ENCODE results near the gene CMTM8.
"Not testable (repeated sequence)": the region's sequence is repeated elsewhere in the genome, so short reads cannot be mapped to it uniquely, and the experiment has no call there.

The CMTM8 gene

DNA sequence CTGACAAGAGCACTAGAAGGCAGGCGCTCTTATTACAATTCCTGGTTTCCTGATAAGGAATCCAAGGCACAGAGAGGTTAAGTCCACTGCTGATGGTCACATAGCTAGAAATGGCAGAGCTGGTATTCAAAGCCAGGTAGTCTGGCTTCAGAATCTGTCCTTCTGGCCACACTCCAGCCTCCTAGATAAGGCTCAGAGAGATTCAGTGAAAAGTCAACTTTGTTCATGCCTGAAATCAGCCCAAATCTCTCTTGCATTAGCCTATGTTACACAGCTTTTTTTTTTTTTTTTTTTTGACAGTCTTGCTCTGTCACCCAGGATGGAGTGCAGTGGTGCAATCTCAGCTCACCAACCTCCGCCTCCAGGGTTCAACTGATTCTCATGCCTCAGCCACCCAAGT is 21.1 kb upstream of the CMTM8 start:
- no peak for ATAC-seq
- no peaks in the 10 kb centered on the region for H3K36me3 Mint-ChIP-seq
- H3K27me3 Mint-ChIP-seq: peaks cover 38% of the 10 kb centered on the region
- H3K4me1 Mint-ChIP-seq: no peaks in the 10 kb centered on the region
- no peak overlapping the region for H3K4me3 Mint-ChIP-seq
- H3K27ac Mint-ChIP-seq: no peak overlapping the region
- H3K9me3 Mint-ChIP-seq: no peaks in the 10 kb centered on the region

DNA sequence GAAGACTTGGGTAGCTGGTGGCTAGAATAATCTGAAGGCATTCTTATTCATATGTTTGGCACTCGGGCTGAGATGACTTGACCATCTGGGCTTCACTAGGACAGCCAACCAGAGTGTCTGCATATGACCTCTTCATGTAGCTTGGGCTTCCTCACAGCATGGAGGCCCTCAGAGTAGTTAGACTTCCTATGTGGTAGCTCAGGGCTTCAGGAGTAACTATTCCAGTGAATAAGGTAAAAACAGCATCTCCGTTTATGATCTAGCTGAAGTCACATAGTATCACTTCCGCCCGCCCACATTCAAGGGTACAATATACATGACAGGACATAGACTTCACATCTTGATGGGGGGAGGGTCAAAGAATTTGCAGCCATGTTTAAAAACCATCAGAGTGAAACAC is 18.9 kb upstream of the CMTM8 start:
- Mint-ChIP-seq H3K4me3 (no peak overlapping the region), H3K27me3 (peaks cover 50% of the 10 kb centered on the region), H3K27ac (no peak overlapping the region), H3K4me1 (no peaks in the 10 kb centered on the region), H3K36me3 (no peaks in the 10 kb centered on the region), H3K9me3 (no peaks in the 10 kb centered on the region)
- ATAC-seq: no peak

DNA sequence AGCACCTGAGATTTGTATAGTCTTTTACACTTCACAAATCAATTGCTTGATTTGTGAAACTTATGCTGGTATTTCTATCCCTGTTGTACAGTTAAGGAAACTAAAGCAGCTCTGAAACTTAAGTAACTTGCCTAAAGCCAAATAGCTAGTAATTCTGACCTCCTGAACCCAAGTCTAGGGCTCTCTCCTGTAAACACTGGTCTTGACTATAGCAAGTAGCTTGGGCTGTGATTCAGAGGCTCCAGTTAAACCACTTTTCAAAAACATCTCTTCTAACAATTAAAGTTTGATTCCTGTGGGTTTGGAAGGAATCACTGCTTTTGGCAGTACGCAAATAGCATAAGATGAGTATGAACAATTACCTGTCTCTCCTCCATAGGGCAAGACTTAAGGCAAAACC is 18.5 kb upstream of the CMTM8 start:
- H3K27ac Mint-ChIP-seq: no peak overlapping the region
- no peaks in the 10 kb centered on the region for H3K4me1 Mint-ChIP-seq
- no peak overlapping the region for H3K4me3 Mint-ChIP-seq
- no peak for ATAC-seq
- H3K36me3 Mint-ChIP-seq: no peaks in the 10 kb centered on the region
- H3K27me3 Mint-ChIP-seq: peaks cover 50% of the 10 kb centered on the region
- no peaks in the 10 kb centered on the region for H3K9me3 Mint-ChIP-seq

DNA sequence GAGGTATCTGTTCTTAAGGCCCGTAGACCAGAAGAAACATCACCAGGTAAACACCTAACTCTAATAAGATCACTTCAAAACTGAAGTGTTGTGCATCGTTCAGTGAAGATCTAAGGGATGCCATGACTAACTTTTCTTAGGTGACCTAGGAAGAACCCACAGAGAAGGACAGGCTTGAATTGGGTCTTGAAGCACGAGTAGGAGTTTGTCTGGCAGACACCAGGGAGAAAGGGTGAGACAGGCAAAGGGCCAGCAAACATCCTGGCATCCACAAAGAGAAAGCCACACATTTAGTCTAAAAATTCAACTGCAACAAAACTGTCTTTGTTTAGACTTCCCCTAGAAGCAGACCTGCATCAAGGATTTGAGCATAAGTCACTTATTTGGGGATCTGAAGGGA is 15.5 kb upstream of the CMTM8 start:
- ATAC-seq: no peak
- no peak overlapping the region for H3K27ac Mint-ChIP-seq
- no peaks in the 10 kb centered on the region for H3K4me1 Mint-ChIP-seq
- H3K27me3 Mint-ChIP-seq: peaks cover 49% of the 10 kb centered on the region
- H3K36me3 Mint-ChIP-seq: no peaks in the 10 kb centered on the region
- H3K9me3 Mint-ChIP-seq: no peaks in the 10 kb centered on the region
- no peak overlapping the region for H3K4me3 Mint-ChIP-seq

DNA sequence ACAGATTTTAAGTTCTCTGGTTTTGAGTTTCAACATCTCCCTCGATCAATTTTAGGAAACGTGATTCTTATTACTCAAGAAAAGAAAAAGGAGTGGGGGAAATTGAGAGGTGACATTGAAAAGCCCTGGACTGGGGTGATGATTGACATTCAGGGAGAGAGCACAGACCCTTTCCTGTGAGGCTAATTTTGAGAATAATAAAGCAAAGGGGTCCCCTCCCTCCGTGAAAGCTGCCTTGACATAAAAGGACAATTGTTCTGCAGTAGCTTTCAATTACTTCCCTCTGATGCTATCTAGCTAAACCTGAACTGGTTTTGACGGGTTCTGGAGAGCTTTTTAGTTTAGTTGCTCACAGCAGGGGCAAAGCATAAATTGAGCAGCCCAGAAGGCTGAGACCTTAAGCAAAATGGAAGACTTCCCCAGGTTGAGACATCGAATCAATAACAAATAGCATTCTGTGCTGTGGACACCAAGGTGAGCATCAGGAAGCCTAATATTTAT is 14.4 kb upstream of the CMTM8 start:
- no peaks in the 10 kb centered on the region for H3K9me3 Mint-ChIP-seq
- peaks cover 38% of the 10 kb centered on the region for H3K27me3 Mint-ChIP-seq
- no peaks in the 10 kb centered on the region for H3K4me1 Mint-ChIP-seq
- no peak for ATAC-seq
- no peaks in the 10 kb centered on the region for H3K36me3 Mint-ChIP-seq
- H3K4me3 Mint-ChIP-seq: no peak overlapping the region
- H3K27ac Mint-ChIP-seq: no peak overlapping the region

DNA sequence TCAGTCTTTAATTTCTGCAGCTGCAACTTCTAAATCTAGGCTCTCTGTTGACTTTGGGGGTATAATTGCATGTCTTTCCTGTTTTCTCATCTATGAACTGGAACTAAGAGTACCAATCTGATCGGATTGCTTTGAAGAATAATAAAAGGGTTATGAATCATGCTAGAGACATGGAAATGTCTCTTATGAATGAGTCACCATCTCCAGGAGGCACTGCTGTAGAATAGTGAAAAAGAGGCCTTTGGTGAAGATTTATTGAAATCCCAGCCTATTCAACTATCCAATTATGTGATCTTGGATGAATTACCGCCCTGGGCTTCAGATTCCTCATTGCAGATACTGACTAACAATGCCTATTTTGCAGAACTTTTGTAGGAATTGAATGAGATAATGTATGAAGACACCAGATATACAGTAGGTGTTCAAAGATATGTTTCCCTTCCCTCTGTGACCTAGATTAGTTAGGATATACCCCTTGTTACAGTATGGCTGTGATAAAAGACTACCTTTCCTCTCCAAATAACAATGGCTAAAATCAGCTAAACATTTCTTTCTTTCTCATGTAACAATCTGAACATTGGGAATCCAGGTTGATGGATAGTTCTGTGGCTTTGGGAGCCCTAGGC is 11.5 kb upstream of the CMTM8 start:
- H3K27ac Mint-ChIP-seq: no peak overlapping the region
- no peaks in the 10 kb centered on the region for H3K4me1 Mint-ChIP-seq
- H3K4me3 Mint-ChIP-seq: no peak overlapping the region

DNA sequence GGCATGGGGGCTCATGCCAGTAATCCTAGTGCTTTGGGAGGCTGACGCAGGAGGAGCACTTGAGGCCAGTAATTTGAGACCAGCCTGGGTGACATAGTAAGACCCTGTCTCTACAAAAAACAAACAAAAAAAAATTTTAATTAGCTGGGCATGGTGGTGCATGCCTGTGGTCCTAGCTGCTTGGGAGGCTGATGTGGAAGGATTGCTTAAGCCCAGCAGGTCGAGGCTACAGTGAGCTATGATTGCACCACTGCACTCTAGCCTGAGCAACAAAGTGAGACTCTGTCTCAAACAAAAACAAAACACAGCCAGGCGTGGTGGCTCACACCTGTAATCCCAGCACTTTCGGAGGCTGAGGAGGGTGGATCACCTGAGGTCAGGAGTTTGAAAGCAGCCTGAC is 9.7 kb upstream of the CMTM8 start:
- not testable (repeated sequence) for ATAC-seq, H3K36me3 Mint-ChIP-seq, H3K4me1 Mint-ChIP-seq, H3K27ac Mint-ChIP-seq, H3K27me3 Mint-ChIP-seq, H3K4me3 Mint-ChIP-seq, H3K9me3 Mint-ChIP-seq

More for the DNA sequence above, 11.5 kb upstream of the CMTM8 start:
- H3K27me3 Mint-ChIP-seq: peaks cover 15% of the 10 kb centered on the region
- ATAC-seq: no peak
- H3K36me3 Mint-ChIP-seq: no peaks in the 10 kb centered on the region
- no peaks in the 10 kb centered on the region for H3K9me3 Mint-ChIP-seq

DNA sequence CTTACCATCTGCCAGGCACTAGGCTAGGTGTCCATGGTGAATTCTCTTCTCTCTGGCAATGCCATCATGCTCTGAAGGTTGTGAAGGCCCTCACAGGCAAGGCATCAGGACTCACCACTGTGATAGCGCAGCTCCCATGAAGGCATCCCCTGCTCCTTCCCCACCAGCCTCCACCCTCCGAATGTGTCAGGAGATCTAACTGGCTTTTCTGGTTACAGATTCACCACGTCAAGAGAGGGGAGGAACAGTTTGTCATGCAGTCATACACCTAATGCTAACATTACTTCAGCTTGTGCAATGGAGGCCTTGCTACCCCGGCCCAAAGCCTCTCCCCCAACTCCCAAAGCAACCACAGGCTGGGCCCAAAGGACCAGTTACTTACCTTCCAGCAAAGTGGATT is 8.9 kb upstream of the CMTM8 start:
- no peak overlapping the region for H3K27ac Mint-ChIP-seq
- no peak for ATAC-seq
- H3K4me1 Mint-ChIP-seq: no peaks in the 10 kb centered on the region
- H3K27me3 Mint-ChIP-seq: no peaks in the 10 kb centered on the region
- H3K4me3 Mint-ChIP-seq: no peak overlapping the region
- H3K36me3 Mint-ChIP-seq: no peaks in the 10 kb centered on the region
- no peaks in the 10 kb centered on the region for H3K9me3 Mint-ChIP-seq

DNA sequence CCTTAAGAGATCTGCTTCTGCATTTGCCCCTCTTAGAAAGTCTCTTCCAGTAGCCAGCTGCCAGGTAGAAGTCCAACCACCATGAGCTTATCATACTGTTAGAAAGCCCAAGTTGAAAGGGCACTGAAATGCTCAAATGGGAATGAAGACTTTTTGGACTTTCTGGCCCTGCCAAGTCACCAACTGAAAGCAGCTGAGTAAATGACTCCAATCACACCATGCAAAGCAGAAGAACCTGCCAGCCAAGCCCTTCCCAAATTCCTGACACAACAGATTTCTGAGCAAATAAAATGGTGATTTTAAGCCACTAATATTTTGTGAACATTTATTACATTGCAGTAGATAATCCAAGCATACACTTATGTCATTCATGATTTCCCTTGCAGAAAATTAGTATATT is 2.1 kb upstream of the CMTM8 start:
- Mint-ChIP-seq H3K36me3 (no peaks in the 10 kb centered on the region), H3K4me3 (no peak overlapping the region), H3K27me3 (peaks cover 30% of the 10 kb centered on the region), H3K9me3 (peaks cover 4% of the 10 kb centered on the region), H3K4me1 (peaks cover 22% of the 10 kb centered on the region), H3K27ac (no peak overlapping the region)
- no peak for ATAC-seq

DNA sequence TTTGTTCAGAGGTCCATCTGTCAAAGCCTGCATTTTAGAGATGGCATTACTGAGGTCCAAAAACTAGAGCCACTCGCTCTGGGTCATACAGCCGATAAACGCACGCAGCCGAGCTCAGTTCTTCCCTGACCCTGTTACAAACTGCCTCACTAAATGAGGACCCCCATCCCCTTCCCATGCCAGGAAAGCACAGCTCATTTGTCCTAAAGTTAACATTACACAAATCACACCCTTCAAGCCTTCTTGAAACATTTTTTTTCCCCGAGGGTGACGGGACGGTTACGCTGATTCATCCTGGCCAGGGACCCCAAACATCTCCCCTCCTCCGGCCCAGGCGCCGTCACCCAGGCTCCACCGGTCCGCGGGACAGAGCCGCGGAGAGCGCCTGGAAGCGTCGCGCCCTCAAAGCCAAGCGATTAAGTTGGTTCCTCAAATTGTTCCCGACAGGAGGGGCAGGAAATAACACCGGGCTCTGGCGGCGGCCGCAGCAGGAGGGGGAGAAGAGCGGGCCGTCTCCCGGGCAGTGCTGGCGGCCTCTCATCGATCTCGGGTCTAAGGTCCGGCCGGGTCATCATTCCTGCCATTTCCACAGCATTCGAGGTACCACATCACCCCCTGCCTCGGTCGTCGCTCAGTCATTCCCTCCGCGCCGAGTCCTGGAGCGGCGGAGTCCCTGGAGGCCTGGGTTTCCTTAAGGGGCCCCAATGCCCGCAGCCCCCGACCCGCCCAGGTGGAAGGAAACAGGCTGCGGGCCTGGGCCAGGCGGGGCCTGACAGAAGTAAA is 619 bp upstream of the CMTM8 start:
- Mint-ChIP-seq H3K9me3 (peaks cover 4% of the 10 kb centered on the region), H3K4me1 (peaks cover 22% of the 10 kb centered on the region), H3K27me3 (peaks cover 40% of the 10 kb centered on the region), H3K27ac (no peak overlapping the region), H3K36me3 (no peaks in the 10 kb centered on the region), H3K4me3 (peak overlapping the region; percentile 76)
- no peak for ATAC-seq

DNA sequence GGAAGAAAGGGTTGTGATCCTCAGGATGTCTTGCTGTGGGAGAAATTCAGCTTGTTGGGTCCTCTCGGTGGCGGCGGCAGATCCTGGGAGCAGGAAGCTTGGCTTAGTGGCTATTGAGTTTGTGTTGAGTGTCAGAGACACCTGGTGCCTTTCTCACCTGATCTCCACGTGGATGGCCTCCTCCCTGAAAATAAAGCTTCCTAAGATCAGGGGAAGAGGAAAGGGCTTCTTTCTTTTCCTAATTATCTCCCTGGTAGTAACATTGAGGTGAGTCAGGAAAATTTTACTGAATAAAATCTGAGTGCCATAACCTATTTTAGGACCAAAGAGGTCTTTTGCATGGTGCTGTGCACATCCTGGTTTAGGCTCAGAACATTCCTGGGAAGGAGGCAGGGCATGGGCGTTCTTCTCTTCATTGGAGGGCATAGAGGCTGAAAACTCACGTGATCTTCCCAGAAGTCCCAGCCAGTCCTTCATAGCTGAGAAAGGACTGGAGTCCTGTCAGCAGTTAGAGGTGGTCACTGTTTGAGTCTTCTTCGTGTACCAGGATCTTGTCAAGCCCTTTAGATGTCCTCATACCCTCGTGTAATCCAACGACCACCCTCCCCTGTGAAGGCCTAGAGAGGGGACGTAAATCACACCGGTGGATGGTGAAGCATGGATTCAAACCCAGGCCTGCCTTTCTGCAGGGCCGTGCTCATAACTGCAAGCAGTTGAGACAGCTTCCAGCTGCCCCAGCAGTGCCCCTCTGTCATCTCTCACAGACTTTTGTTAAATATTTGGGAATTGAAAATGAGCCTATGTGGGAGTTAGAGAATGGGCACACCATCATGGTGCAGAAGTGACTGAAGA is 1.1 kb downstream of the CMTM8 start:
- H3K4me3 Mint-ChIP-seq: peak overlapping the region; percentile 76
- H3K36me3 Mint-ChIP-seq: no peaks in the 10 kb centered on the region
- peaks cover 22% of the 10 kb centered on the region for H3K4me1 Mint-ChIP-seq
- peaks cover 4% of the 10 kb centered on the region for H3K9me3 Mint-ChIP-seq
- H3K27me3 Mint-ChIP-seq: peaks cover 51% of the 10 kb centered on the region
- H3K27ac Mint-ChIP-seq: no peak overlapping the region
- no peak for ATAC-seq

DNA sequence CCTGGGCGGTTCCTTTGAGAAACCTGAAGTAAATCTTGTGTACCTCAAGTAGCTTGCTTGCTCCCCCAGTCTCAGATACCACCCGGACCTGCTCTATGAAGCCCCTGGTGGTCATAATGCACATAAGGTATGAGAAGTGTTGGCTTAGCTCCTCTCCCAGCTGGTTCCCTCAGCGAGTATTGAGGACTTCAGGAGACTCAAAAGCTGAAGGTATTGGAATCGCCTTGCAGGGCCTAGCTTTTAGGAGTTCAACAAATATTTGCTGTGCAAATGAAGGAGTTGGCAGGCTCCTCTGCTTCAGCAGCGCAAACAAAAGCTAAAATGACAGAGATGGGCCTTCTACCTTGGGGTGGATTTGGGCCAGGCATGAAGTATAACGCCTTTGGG is 1.7 kb downstream of the CMTM8 start:
- Mint-ChIP-seq H3K4me3 (no peak overlapping the region), H3K36me3 (no peaks in the 10 kb centered on the region), H3K27ac (no peak overlapping the region), H3K9me3 (peaks cover 4% of the 10 kb centered on the region), H3K27me3 (peaks cover 54% of the 10 kb centered on the region), H3K4me1 (peaks cover 22% of the 10 kb centered on the region)
- ATAC-seq: peak; percentile 45

DNA sequence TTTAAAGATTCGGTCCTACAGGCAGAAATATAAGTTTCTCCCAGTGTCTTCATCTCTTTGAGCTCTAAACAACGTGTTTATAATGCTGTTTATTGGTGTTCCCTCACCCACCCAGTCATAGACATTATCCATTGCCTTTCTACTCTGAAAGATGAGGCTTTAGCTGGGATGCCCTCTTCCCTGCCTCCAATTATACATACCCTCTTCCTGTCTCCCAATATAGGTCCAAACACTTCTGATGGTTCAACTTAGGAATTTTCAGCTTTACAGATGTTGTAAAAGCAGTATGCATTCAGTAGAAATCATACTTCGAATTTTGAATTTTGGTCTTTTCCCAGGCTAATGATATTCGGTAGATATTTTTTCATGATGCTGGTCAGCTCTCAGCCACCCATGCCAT is 2.6 kb downstream of the CMTM8 start:
- Mint-ChIP-seq H3K4me3 (no peak overlapping the region), H3K4me1 (peaks cover 22% of the 10 kb centered on the region), H3K9me3 (peaks cover 3% of the 10 kb centered on the region), H3K36me3 (no peaks in the 10 kb centered on the region), H3K27ac (no peak overlapping the region), H3K27me3 (peaks cover 54% of the 10 kb centered on the region)
- ATAC-seq: no peak

DNA sequence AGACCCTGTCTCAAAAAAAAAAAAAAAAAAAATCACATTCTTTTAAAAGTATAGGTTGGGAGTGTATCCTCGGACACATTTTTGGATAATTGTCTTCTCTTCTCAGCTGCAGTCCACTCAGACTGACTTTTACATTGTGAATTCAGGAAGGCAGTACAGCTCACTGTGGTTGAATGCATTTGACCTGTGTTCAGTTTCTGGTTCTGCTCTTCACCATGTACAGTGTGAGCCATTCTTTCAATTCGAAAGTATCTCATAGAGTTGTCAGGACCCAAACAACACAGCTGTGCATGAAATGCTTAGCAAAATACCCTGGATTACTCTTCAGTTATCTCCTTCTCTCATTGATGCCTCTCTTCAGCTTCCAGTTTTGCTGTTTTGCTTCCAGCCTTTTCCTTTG is 5.0 kb downstream of the CMTM8 start:
- Mint-ChIP-seq H3K9me3 (no peaks in the 10 kb centered on the region), H3K27ac (no peak overlapping the region), H3K4me1 (peaks cover 15% of the 10 kb centered on the region), H3K27me3 (peaks cover 43% of the 10 kb centered on the region), H3K36me3 (no peaks in the 10 kb centered on the region), H3K4me3 (no peak overlapping the region)
- no peak for ATAC-seq

DNA sequence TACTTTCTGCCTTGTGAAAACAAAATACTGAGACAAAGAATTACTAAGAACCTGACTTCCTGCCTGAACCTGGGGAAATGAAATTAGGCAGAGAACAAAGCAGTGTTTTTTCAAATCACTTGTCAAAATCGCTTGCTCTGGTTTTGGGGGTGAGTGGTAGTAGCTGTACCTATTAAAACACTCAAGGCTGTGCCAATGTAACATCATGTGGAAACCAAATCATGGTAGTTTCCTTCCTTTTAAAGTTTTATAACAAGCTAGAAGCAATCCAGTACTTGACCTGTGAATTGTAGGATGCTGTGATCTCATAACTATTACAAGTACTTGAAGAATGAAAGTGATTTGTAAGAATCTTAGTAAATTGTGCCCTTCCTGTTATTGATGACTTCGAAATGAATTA is 6.7 kb downstream of the CMTM8 start:
- H3K36me3 Mint-ChIP-seq: no peaks in the 10 kb centered on the region
- ATAC-seq: no peak
- H3K27ac Mint-ChIP-seq: no peak overlapping the region
- H3K4me3 Mint-ChIP-seq: no peak overlapping the region
- H3K27me3 Mint-ChIP-seq: peaks cover 31% of the 10 kb centered on the region
- H3K9me3 Mint-ChIP-seq: no peaks in the 10 kb centered on the region
- peaks cover under 1% of the 10 kb centered on the region for H3K4me1 Mint-ChIP-seq
